ENCODE data around the gene CEP295NL. TPM values are rescaled to one million over a fixed set of nuclear protein-coding genes. Genes with fewer than 3 reads are reported as not detected.

CEP295NL gene
- total and polyA plus RNA-seq, 10 donors, result 0.03 to 19.3 (median 9.0) TPM

- Histone ChIP-seq H3K27me3 (replicated peaks in 1 of 7) (no peaks in the 10 kb centered on the region), H3K4me3 (no peak overlapping the region), H3K36me3 (no peaks in the 10 kb centered on the region), H3K9me3 (peaks cover 0 to 6% (median 2%) of the 10 kb centered on the region in 8 donors), H3K27ac (no peak overlapping the region), H3K4me1 (peaks cover 0 to 24% (median 14%) of the 10 kb centered on the region in 6 donors)
- TF ChIP-seq POLR2AphosphoS5 (IDR thresholded peaks at IDR 0.05) (no peak), CTCF (IDR thresholded peaks at IDR 0.05 in 8 of 11, conservative IDR thresholded peaks at IDR 0.05 in 3 of 11) (no peak), POLR2A (IDR thresholded peaks at IDR 0.05) (no peak)
- 70 to 79% (median 72%) methylated on average over 10 of the region's 10 CpGs for WGBS, 5 donors
- no peak for DNase-seq
- intact Hi-C loops (cut with DNase I; ENCODE audit: low total_unique reads), result no loop called here
These were observed 42.0 kb upstream of the CEP295NL start for GRCh38 chr17:78944956-78945355.

- 74 to 92% (median 91%) methylated on average over 7 of the region's 7 CpGs for WGBS, 5 donors
- H3K36me3 ChIP-seq, result no peaks in the 10 kb centered on the region
- DNase-seq, result no peak
- peaks cover 0 to 24% (median 14%) of the 10 kb centered on the region in 6 donors for H3K4me1 ChIP-seq
- no peaks in the 10 kb centered on the region for H3K9me3 ChIP-seq
- no peak overlapping the region for H3K27ac ChIP-seq
- no peaks in the 10 kb centered on the region for H3K27me3 ChIP-seq (replicated peaks in 1 of 7)
- H3K4me3 ChIP-seq, result no peak overlapping the region
- intact Hi-C loops (cut with DNase I; ENCODE audit: low total_unique reads), result no loop called here
- TF ChIP-seq POLR2AphosphoS5 (IDR thresholded peaks at IDR 0.05) (no peak), POLR2A (IDR thresholded peaks at IDR 0.05) (no peak), CTCF (IDR thresholded peaks at IDR 0.05 in 8 of 11, conservative IDR thresholded peaks at IDR 0.05 in 3 of 11) (no peak)
These were observed 41.0 kb upstream of the CEP295NL start for GRCh38 chr17:78944026-78944425.

DNA sequence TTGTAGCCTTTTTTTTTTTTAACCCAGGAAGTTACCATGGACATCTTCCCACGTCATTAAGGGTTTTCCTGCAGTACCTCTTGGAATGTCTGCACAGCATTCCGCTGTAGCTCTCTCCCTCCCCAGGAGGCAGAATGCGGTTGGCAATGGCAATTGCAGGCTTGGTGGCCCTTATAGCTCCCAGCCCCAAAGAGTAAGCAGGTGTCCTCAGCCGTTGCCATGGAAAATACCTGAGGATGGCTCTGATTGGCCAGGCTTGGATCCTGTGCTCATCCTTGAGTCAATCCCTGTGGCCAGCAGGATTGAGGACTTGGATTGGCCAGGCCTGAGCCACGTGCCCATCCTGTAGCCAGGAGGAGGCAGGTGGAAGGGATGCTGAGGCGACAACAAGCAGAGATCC, 37.7 kb upstream of the CEP295NL start:
- Histone ChIP-seq H3K36me3 (no peaks in the 10 kb centered on the region), H3K27me3 (replicated peaks in 1 of 7) (no peaks in the 10 kb centered on the region), H3K4me3 (no peak overlapping the region), H3K27ac (no peak overlapping the region), H3K4me1 (peaks cover 0 to 8% (median 1%) of the 10 kb centered on the region in 6 donors), H3K9me3 (no peaks in the 10 kb centered on the region)
- no peak for DNase-seq
- WGBS, 5 donors, result 64 to 83% (median 75%) methylated on average over 6 of the region's 6 CpGs
- TF ChIP-seq POLR2A (IDR thresholded peaks at IDR 0.05) (no peak), CTCF (IDR thresholded peaks at IDR 0.05 in 8 of 11, conservative IDR thresholded peaks at IDR 0.05 in 3 of 11) (no peak), POLR2AphosphoS5 (IDR thresholded peaks at IDR 0.05) (no peak)
- intact Hi-C loops (cut with DNase I; ENCODE audit: low total_unique reads), result no loop called here

- TF ChIP-seq POLR2AphosphoS5 (IDR thresholded peaks at IDR 0.05) (no peak), POLR2A (IDR thresholded peaks at IDR 0.05) (no peak), CTCF (IDR thresholded peaks at IDR 0.05 in 8 of 11, conservative IDR thresholded peaks at IDR 0.05 in 3 of 11) (no peak)
- intact Hi-C loops (cut with DNase I; ENCODE audit: low total_unique reads), result no loop called here
- Histone ChIP-seq H3K27ac (no peak overlapping the region), H3K36me3 (no peaks in the 10 kb centered on the region), H3K27me3 (replicated peaks in 1 of 7) (no peaks in the 10 kb centered on the region), H3K4me3 (no peak overlapping the region), H3K4me1 (peaks cover 0 to 13% (median 3%) of the 10 kb centered on the region in 6 donors), H3K9me3 (no peaks in the 10 kb centered on the region)
- WGBS, 5 donors, result 82 to 94% (median 87%) methylated on average over 5 of the region's 5 CpGs
- DNase-seq, result no peak
These were observed 37.3 kb upstream of the CEP295NL start for GRCh38 chr17:78940258-78940657.

Data from spleen (tissue), 11 donors.